ENCODE results near the gene KCP.
A peak's percentile ranks its signal among the peaks of the same experiment; 100 is the strongest.

KCP gene

GRCh38 chr7:128887169-128888038, 23.1 kb downstream of the KCP start:
- no peak for DNase-seq (ENCODE audit: low spot score)

GRCh38 chr7:128886391-128887168, 23.9 kb downstream of the KCP start:
- no peak for DNase-seq (ENCODE audit: low spot score)

- no peak for DNase-seq (ENCODE audit: low spot score)
These were observed 24.9 kb downstream of the KCP start for GRCh38 chr7:128885370-128886187.

GRCh38 chr7:128884561-128885369, 25.7 kb downstream of the KCP start:
- DNase-seq (ENCODE audit: low spot score), result no peak

DNA sequence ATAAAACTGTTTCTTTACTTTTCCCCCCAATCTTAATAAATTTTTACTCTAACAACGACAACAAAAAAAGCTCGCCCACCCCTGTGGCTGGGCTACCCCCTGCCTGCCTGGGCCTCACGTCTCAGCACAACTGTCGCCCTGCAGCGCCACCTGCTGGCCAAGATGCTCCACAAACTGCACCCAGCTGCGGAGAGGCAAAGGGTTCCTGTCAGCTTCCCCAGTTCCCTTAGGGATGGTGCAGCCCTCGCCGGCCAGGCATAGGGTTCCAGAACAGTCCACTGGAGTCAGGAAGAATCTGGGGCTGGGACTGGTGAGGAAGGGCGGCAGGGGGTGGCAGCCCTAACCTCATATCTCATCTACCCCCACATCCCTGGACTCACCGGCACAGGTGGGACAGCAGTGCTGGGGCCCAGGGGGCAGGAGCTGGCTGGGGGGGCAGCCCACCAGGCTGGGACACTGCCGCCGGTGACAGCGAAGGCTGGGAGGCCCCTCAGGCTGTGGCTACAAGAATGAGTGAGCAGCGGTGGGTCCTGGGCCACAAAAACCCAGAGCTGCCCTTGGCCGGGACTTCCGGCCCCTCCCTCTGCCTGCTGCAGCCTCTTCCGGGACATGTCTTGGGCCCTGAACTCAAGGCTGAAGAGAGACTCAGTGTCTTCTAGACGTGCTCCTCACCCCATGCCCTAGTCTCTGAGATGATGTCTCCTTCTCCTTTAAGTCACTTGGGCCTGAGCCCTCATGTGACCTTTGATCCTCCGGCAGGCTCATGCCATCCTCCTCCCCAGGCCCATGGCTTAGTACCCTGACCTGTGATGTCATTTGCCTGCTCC, 26.7 kb downstream of the KCP start:
- DNase-seq (ENCODE audit: low spot score), result peak; percentile 81

DNA sequence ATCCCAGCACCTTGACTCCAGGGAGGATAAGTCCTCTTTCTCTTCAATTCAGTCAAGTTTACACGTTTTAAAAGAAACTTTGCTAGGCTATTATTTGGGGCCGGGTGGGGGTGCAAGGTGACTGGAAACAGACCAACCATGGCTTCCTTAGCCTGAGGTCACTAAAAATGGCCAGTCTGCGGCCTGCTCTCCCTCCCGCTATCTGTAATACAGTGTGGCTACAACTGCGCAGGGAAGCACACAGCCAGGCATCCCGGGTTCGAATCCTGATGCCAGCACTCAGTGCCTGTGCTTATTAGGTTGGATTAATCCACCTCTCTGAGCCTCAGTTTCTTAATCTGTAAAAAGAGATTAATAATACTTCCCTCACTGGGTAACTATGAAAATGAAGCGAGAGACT, 28.4 kb downstream of the KCP start:
- no peak for DNase-seq (ENCODE audit: low spot score)

DNA sequence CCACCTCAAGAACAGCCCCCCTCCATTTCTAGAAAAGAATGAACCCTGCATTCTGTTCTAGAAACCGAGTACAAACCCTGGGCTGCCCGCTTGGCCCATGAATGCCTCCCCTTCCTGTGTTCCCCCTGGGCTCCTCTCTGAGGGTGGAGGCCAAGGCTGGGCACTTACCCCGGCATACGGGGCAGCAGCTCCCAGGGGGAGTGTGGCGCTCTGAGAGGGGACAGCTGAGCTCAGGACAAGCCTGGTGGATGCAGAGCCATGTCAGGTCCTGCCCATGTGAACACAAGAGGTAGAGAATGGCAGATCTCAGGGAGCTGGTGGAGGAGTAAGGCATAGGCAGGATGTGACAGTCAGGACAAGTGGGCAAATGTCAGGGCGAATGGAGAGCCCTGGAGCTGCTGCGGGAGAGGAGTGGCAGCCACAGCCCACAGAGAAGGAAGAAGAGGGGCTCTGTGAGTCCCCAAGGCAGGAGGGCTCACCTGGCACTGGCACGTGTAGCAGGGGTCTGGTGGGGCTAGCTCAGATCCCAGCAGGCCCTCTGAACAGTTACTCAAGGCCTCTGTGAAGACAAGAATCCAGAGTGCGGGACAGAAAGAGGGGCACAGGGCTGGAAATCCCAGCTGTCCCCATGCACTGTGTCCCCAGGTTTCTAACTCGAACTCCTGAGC, 28.9 kb downstream of the KCP start:
- no peak for DNase-seq (ENCODE audit: low spot score)

DNA sequence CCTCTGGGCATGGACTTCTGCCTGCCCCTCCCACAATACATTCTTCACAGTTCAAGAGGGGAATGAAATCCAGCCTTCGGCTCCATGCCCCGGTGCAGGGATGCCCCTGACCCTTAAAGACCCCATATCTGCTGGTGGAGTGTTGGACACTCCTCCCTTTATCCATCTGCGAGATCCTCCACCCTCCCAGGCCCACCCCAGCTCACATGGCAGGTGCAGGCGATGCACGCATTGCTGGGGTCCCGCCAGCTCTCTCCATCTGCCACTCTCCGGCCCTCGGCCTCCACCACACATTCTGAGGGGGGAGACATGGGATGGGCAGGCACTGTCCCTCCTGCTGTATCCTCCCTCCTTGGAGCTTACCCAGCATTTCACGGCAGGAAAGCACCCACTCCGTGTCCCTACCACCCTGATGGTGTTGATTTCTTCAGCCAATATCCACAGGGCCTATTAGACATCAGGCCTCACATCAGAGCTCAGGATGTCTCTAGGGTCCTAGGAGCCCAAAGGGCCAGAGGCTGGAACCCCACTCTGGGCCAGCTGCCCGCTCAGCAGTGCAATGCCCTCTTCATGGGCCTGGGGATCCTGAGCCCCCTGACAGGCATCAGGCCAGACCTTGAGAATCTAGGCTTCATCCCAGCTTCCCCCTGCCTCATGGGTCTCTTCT, 29.6 kb downstream of the KCP start:
- no peak for DNase-seq (ENCODE audit: low spot score)

- no peak for DNase-seq (ENCODE audit: low spot score)
These were observed 30.4 kb downstream of the KCP start for GRCh38 chr7:128879939-128880746.

GRCh38 chr7:128879461-128879938, 31.0 kb downstream of the KCP start:
- DNase-seq (ENCODE audit: low spot score), result no peak

DNA sequence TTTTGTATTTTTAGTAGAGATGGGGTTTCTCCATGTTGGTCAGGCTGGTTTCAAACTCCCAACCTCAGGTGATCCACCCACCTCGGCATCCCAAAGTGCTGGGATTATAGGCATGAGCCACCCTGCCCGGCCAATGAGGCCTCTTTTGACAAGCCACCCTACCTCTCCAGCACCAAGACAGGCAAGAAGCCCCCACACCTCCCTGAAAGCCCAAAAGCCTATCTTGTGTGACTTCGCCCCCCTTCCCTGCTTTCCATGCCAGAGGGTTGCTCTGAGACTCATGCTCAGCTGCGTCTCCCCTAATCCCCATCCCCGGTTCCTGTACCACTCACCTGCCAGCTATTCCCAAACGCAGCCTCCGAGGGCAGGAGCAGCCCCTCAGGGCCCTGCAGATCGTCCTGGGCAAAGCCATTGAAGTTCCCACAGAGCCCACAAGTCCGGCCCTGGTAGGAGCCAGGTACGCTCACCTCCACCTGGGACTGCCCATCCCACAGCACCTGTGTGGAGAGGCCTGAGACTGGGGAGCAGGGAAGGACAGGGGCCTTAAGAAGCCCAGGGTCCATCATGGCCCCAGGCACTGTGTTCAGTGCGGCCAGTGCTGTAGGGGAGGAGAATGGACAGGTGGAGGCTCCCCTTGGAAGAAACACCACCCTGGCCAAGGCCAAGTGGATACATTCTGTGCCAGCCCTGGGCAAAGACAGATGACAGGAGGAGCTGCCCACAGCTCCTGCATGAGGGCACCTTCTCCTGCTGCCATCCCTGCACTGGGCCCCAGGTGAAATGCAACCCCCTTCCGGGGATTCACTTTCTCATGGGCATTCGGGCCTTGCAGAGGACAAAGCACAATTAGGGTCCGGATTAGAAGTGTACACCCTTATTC, 32.0 kb downstream of the KCP start:
- DNase-seq (ENCODE audit: low spot score), result no peak

GRCh38 chr7:128877756-128878120, 32.8 kb downstream of the KCP start:
- DNase-seq (ENCODE audit: low spot score), result no peak

- DNase-seq (ENCODE audit: low spot score), result no peak
These were observed 33.3 kb downstream of the KCP start for GRCh38 chr7:128876978-128877755.

DNA sequence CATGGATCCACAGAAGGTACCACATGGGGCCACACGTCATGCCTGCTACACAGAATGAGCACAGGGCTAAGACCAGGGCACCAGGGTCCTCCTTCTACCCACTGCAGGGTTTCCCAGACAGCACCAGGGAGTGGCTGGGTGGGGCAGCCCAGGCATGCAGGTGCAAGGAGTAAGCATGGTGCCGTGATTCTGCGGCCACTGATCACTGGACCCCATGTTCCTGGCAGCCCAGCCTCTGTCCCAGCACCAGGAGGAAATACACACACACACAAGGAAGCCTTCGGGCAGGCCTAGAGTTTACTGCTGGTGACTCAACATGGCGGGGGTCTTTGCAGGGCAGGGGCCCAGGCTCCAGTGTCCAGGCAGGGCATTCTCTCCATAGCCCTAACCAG, 33.9 kb downstream of the KCP start:
- no peak for DNase-seq (ENCODE audit: low spot score)

DNA sequence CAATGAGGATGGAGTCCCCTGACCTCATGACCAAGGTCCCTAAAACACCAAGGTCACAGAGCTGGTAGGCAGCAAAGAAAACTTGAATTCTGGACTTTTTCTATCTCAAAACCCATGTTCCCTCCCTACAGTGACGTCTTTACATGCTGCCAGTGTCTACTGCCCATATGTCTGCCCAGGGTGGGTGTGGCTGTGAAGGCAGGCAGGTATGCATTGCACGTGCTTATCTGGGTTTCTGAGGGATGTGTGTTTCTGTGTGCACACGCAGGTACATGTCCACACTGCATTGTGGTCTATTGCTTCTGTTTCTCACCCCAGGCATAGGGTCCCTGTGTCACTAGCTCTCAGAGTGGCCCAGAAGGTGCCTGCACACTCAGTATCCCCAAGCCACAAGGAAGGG, 34.4 kb downstream of the KCP start:
- DNase-seq (ENCODE audit: low spot score), result no peak

GRCh38 chr7:128875523-128875948, 35.0 kb downstream of the KCP start:
- DNase-seq (ENCODE audit: low spot score), result no peak

All from activated CD4-positive, alpha-beta T cell treated with anti-CD3 and anti-CD28 coated beads, Interleukin-2, Interleukin-4, amounts not matched to agents 100 ng/mL and 50 ng/mL, durations not matched to agents 16 hours and 8 hours (primary cell).